WTC11 (cell line): ENCODE measurements around the gene TANGO6. TPM values are rescaled to one million over a fixed set of nuclear protein-coding genes. Genes with fewer than 3 reads are reported as not detected.

Source experiments
- AFF4 ChIP-seq: sonication (generic); formaldehyde crosslinking; IDR thresholded peaks from 2 replicates; pipeline ENCODE4 v1.8.1; 2023; ENCODE audit warnings: mild to moderate bottlenecking, missing genetic modification reagents, borderline replicate concordance
- CBFB ChIP-seq: sonication (generic); formaldehyde crosslinking; IDR thresholded peaks from 2 replicates; pipeline ENCODE4 v1.8.1; 2022; ENCODE audit warnings: mild to moderate bottlenecking, low read depth, missing genetic modification reagents
- CREB1 ChIP-seq: sonication (generic); formaldehyde crosslinking; IDR thresholded peaks from 2 replicates; pipeline ENCODE4 v1.8.0; 2023; ENCODE audit warnings: mild to moderate bottlenecking, missing genetic modification reagents
- EMX1 ChIP-seq: fragments of 250-450 bp; sonication (Bioruptor Pico); IDR thresholded peaks from 2 replicates; pipeline ENCODE4 v1.8.0; 2021; ENCODE audit warnings: mild to moderate bottlenecking
- ERG ChIP-seq: fragments of 250-450 bp; sonication (Bioruptor Pico); IDR thresholded peaks from 2 replicates; pipeline ENCODE4 v1.8.0; 2021; ENCODE audit warnings: mild to moderate bottlenecking
- FOXP4 ChIP-seq: sonication (generic); formaldehyde crosslinking; IDR thresholded peaks from 2 replicates; pipeline ENCODE4 v1.8.0; 2022; ENCODE audit warnings: mild to moderate bottlenecking, missing genetic modification reagents
- GRHL2 ChIP-seq: fragments of 250-450 bp; sonication (Bioruptor Pico); IDR thresholded peaks from 2 replicates; pipeline ENCODE4 v1.8.0; 2022; ENCODE audit warnings: mild to moderate bottlenecking, moderate library complexity; ENCODE audit not compliant: insufficient replicate concordance, severe bottlenecking
- GTF2I ChIP-seq: fragments of 250-450 bp; sonication (Bioruptor Pico); conservative IDR thresholded peaks from 2 replicates; pipeline ENCODE4 v1.4.0; 2021; ENCODE audit warnings: mild to moderate bottlenecking
- HMGXB4 ChIP-seq: sonication (generic); formaldehyde crosslinking; IDR thresholded peaks from 2 replicates; pipeline ENCODE4 v1.8.1; 2023; ENCODE audit warnings: mild to moderate bottlenecking, moderate library complexity, missing genetic modification reagents
- IRF2 ChIP-seq: sonication (generic); formaldehyde crosslinking; IDR thresholded peaks from 2 replicates; pipeline ENCODE4 v1.8.0; 2022; ENCODE audit warnings: low read depth, missing genetic modification reagents, borderline replicate concordance
- JUN ChIP-seq: sonication (generic); formaldehyde crosslinking; IDR thresholded peaks from 2 replicates; pipeline ENCODE4 v1.8.0; 2023; ENCODE audit warnings: mild to moderate bottlenecking, missing genetic modification reagents
- KAT7 ChIP-seq: sonication (generic); formaldehyde crosslinking; IDR thresholded peaks from 2 replicates; pipeline ENCODE4 v1.8.1; 2023; ENCODE audit warnings: missing genetic modification reagents, mild to moderate bottlenecking, borderline replicate concordance
- MAX ChIP-seq: sonication (generic); formaldehyde crosslinking; IDR thresholded peaks from 2 replicates; pipeline ENCODE4 v1.8.0; 2022; ENCODE audit warnings: mild to moderate bottlenecking, missing genetic modification reagents
- MXD4 ChIP-seq: fragments of 250-450 bp; sonication (Bioruptor Pico); IDR thresholded peaks from 2 replicates; pipeline ENCODE4 v1.8.0; 2021; ENCODE audit warnings: mild to moderate bottlenecking, moderate library complexity, borderline replicate concordance
- NR2C2 ChIP-seq: sonication (generic); formaldehyde crosslinking; IDR thresholded peaks from 2 replicates; pipeline ENCODE4 v1.8.0; 2022; ENCODE audit warnings: mild to moderate bottlenecking, missing genetic modification reagents
- OVOL2 ChIP-seq: fragments of 250-450 bp; sonication (Bioruptor Pico); IDR thresholded peaks from 2 replicates; pipeline ENCODE4 v1.9.0; 2021; ENCODE audit warnings: mild to moderate bottlenecking, borderline replicate concordance
- PRRX2 ChIP-seq: fragments of 250-450 bp; sonication (Bioruptor Pico); IDR thresholded peaks from 2 replicates; pipeline ENCODE4 v1.8.0; 2021; ENCODE audit warnings: mild to moderate bottlenecking
- RORB ChIP-seq: fragments of 250-450 bp; sonication (Bioruptor Pico); IDR thresholded peaks from 2 replicates; pipeline ENCODE4 v1.9.0; 2021; ENCODE audit warnings: mild to moderate bottlenecking
- SOX15 ChIP-seq: fragments of 250-450 bp; sonication (Bioruptor Pico); IDR thresholded peaks from 2 replicates; pipeline ENCODE4 v1.9.0; 2021; ENCODE audit warnings: mild to moderate bottlenecking
- TEAD1 ChIP-seq: sonication (generic); formaldehyde crosslinking; IDR thresholded peaks from 2 replicates; pipeline ENCODE4 v1.8.0; 2022; ENCODE audit warnings: mild to moderate bottlenecking, missing genetic modification reagents
- ZMAT4 ChIP-seq: fragments of 250-450 bp; sonication (Bioruptor Pico); IDR thresholded peaks from 2 replicates; pipeline ENCODE4 v1.9.0; 2021; ENCODE audit warnings: mild to moderate bottlenecking
- ZNF121 ChIP-seq: sonication (generic); formaldehyde crosslinking; IDR thresholded peaks from 2 replicates; pipeline ENCODE4 v1.8.0; 2023; ENCODE audit warnings: missing genetic modification reagents
- ZNF219 ChIP-seq: sonication (generic); formaldehyde crosslinking; IDR thresholded peaks from 2 replicates; pipeline ENCODE4 v1.8.0; 2023; ENCODE audit warnings: missing genetic modification reagents, mild to moderate bottlenecking, borderline replicate concordance
- ZNF232 ChIP-seq: sonication (generic); formaldehyde crosslinking; IDR thresholded peaks from 2 replicates; pipeline ENCODE4 v1.8.0; 2022; ENCODE audit warnings: mild to moderate bottlenecking, missing genetic modification reagents
- ZNF263 ChIP-seq: sonication (generic); formaldehyde crosslinking; IDR thresholded peaks from 2 replicates; pipeline ENCODE4 v1.8.1; 2022; ENCODE audit warnings: low read depth, mild to moderate bottlenecking, moderate library complexity, missing genetic modification reagents
- ZNF416 ChIP-seq: fragments of 250-450 bp; sonication (Bioruptor Pico); IDR thresholded peaks from 2 replicates; pipeline ENCODE4 v1.9.0; 2021; ENCODE audit warnings: mild to moderate bottlenecking, inconsistent platforms
- ZNF532 ChIP-seq: fragments of 250-450 bp; sonication (Bioruptor Pico); IDR thresholded peaks from 2 replicates; pipeline ENCODE4 v1.9.0; 2021; ENCODE audit warnings: mild to moderate bottlenecking, borderline replicate concordance
- total RNA-seq: library from RNA; stranded (reverse); gene quantifications from 3 replicates; pipeline ENCODE4 v1.2.3, GENCODE V29; 2021

TANGO6 gene
- total RNA-seq, 1 experiment from 2014 or later, result 15.6 TPM

GRCh38 chr16:69131839-69132423, 288.6 kb downstream of the TANGO6 start (continued):
- TF ChIP-seq ZNF532 (CRISPR knock-in tag) (0 out of 2 replicates have a peak, but pooled peaks have one; percentile 50), EMX1 (CRISPR knock-in tag) (peak; percentile 61; the same call in 1 of the 2 replicates), AFF4 (CRISPR knock-in tag) (no peak), ZNF121 (no peak), PRRX2 (CRISPR knock-in tag) (peak; percentile 58; the same call in 1 of the 2 replicates), MXD4 (no peak), SOX15 (CRISPR knock-in tag) (no peak), MAX (no peak), CREB1 (CRISPR knock-in tag) (no peak), ZNF263 (CRISPR knock-in tag) (no peak), GRHL2 (CRISPR knock-in tag) (no peak), ZNF416 (peak; percentile 53; the same call in 1 of the 2 replicates), TEAD1 (CRISPR knock-in tag) (no peak), JUN (CRISPR knock-in tag) (no peak), ZMAT4 (CRISPR knock-in tag) (peak; percentile 61; the same call in 1 of the 2 replicates), ZNF219 (no peak), GTF2I (CRISPR knock-in tag) (0 out of 2 replicates have a peak, but pooled peaks have one; percentile 25), OVOL2 (CRISPR knock-in tag) (0 out of 2 replicates have a peak, but pooled peaks have one; percentile 37), NR2C2 (CRISPR knock-in tag) (no peak), RORB (CRISPR knock-in tag) (0 out of 2 replicates have a peak, but pooled peaks have one; percentile 44), KAT7 (CRISPR knock-in tag) (no peak), CBFB (CRISPR knock-in tag) (no peak), IRF2 (CRISPR knock-in tag) (no peak), ERG (peak; percentile 60; the same call in 1 of the 2 replicates), ZNF232 (0 out of 2 replicates have a peak, but pooled peaks have one; percentile 23), FOXP4 (no peak), HMGXB4 (no peak)
